HUES64 (cell line): ENCODE measurements around the gene ST3GAL4.

ENCODE experiments used
- H3K27ac ChIP-seq: 2 replicates; pipeline ENCODE4 v1.7.0; 2013; ENCODE audit warnings: low read depth, low read length, inconsistent platforms
- H3K27me3 ChIP-seq: 2 replicates; pipeline ENCODE4 v1.6.1; 2013; ENCODE audit warnings: mild to moderate bottlenecking, low read length; ENCODE audit not compliant: insufficient read depth
- H3K36me3 ChIP-seq: 2 replicates; pipeline ENCODE4 v1.6.1; 2013; ENCODE audit warnings: mild to moderate bottlenecking, low read length; ENCODE audit not compliant: insufficient read depth
- H3K4me1 ChIP-seq: 2 replicates; pipeline ENCODE4 v1.6.1; 2013; ENCODE audit warnings: mild to moderate bottlenecking, low read length, moderate library complexity; ENCODE audit not compliant: insufficient read depth
- H3K4me3 ChIP-seq: 2 replicates; pipeline ENCODE4 v1.5.1; 2013; ENCODE audit warnings: mild to moderate bottlenecking, low read length, moderate library complexity
- H3K9ac ChIP-seq: 2 replicates; pipeline ENCODE4 v1.6.1; 2013; ENCODE audit warnings: mild to moderate bottlenecking, low read depth, low read length
- H3K9me3 ChIP-seq: 2 replicates; pipeline ENCODE4 v1.6.1; 2013; ENCODE audit warnings: low read depth, low read length; ENCODE audit not compliant: insufficient read depth
- WGBS: fragments of 150-250, 120-280 bp; methylation state at CpG from one replicate; pipeline ENCODE4 v1.1.7; 2013; ENCODE audit warnings: missing lambda C conversion rate; 5-methylcytosine and 5-hydroxymethylcytosine counted together

ST3GAL4 gene

GRCh38 chr11:126446581-126446980, 91.1 kb downstream of the ST3GAL4 start:
- 88% methylated on average over 10 of the region's 10 CpGs for WGBS
- Histone ChIP-seq H3K36me3 (no peaks in the 10 kb centered on the region), H3K9me3 (no peaks in the 10 kb centered on the region), H3K4me1 (peaks cover 9% of the 10 kb centered on the region; the same call in 1 of the 2 replicates), H3K27ac (no peak overlapping the region), H3K9ac (no peak overlapping the region), H3K27me3 (no peaks in the 10 kb centered on the region), H3K4me3 (no peak overlapping the region)

DNA sequence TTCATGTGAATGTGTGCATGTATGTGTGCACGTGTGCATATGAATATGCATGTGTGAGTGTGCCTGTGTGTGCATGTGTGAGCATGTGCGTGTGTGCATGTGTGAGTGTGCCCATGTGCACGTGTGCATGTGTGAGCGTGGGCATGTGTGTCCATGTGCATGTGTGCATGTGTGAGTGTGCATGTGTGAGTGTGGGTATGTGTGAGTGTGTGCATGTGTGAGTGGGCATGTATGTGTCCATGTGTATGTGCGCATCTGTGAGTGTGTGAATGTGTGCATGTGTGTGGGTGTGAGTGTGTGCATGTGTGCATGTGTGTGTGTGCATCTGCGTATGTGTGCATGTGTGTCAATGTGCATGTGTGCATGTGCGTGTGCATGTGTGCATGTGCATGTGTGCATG, 94.7 kb downstream of the ST3GAL4 start:
- Histone ChIP-seq H3K36me3 (no peaks in the 10 kb centered on the region), H3K9ac (no peak overlapping the region), H3K27ac (no peak overlapping the region), H3K4me1 (no peaks in the 10 kb centered on the region), H3K9me3 (no peaks in the 10 kb centered on the region), H3K4me3 (no peak overlapping the region), H3K27me3 (no peaks in the 10 kb centered on the region)
- 89% methylated on average over 7 of the region's 7 CpGs for WGBS

- no peaks in the 10 kb centered on the region for H3K36me3 ChIP-seq
- no peak overlapping the region for H3K9ac ChIP-seq
Measured at GRCh38 chr11:126450806-126451205, 95.3 kb downstream of the ST3GAL4 start.

GRCh38 chr11:126451211-126451802, 95.8 kb downstream of the ST3GAL4 start:
- WGBS, result 92% methylated on average over 15 of the region's 15 CpGs
- Histone ChIP-seq H3K4me1 (no peaks in the 10 kb centered on the region), H3K27ac (no peak overlapping the region)

More at GRCh38 chr11:126450806-126451205, 95.3 kb downstream of the ST3GAL4 start:
- no peak overlapping the region for H3K4me3 ChIP-seq
- no peaks in the 10 kb centered on the region for H3K27me3 ChIP-seq
- H3K27ac ChIP-seq, result no peak overlapping the region
- 93% methylated on average over 11 of the region's 11 CpGs for WGBS
- no peaks in the 10 kb centered on the region for H3K9me3 ChIP-seq
- no peaks in the 10 kb centered on the region for H3K4me1 ChIP-seq

GRCh38 chr11:126452241-126453101, 97.0 kb downstream of the ST3GAL4 start:
- no peak overlapping the region for H3K27ac ChIP-seq
- WGBS, result 78% methylated on average over 24 of the region's 24 CpGs
- H3K27me3 ChIP-seq, result no peaks in the 10 kb centered on the region

More at GRCh38 chr11:126451211-126451802, 95.8 kb downstream of the ST3GAL4 start:
- no peaks in the 10 kb centered on the region for H3K9me3 ChIP-seq
- H3K4me3 ChIP-seq, result no peak overlapping the region
- no peaks in the 10 kb centered on the region for H3K36me3 ChIP-seq
- no peak overlapping the region for H3K9ac ChIP-seq
- no peaks in the 10 kb centered on the region for H3K27me3 ChIP-seq

GRCh38 chr11:126456089-126456488, 100.6 kb downstream of the ST3GAL4 start:
- Histone ChIP-seq H3K4me3 (no peak overlapping the region), H3K27ac (no peak overlapping the region), H3K36me3 (no peaks in the 10 kb centered on the region), H3K27me3 (no peaks in the 10 kb centered on the region), H3K9ac (no peak overlapping the region), H3K9me3 (no peaks in the 10 kb centered on the region), H3K4me1 (no peaks in the 10 kb centered on the region)
- 94% methylated on average over 15 of the region's 15 CpGs for WGBS

More at GRCh38 chr11:126452241-126453101, 97.0 kb downstream of the ST3GAL4 start:
- Histone ChIP-seq H3K9ac (no peak overlapping the region), H3K9me3 (no peaks in the 10 kb centered on the region), H3K4me1 (no peaks in the 10 kb centered on the region), H3K4me3 (no peak overlapping the region), H3K36me3 (no peaks in the 10 kb centered on the region)

GRCh38 chr11:126456783-126457542, 101.5 kb downstream of the ST3GAL4 start:
- no peak overlapping the region for H3K9ac ChIP-seq
- H3K36me3 ChIP-seq, result no peaks in the 10 kb centered on the region
- no peaks in the 10 kb centered on the region for H3K27me3 ChIP-seq
- no peaks in the 10 kb centered on the region for H3K9me3 ChIP-seq
- 82% methylated on average over 20 of the region's 20 CpGs for WGBS
- H3K4me1 ChIP-seq, result no peaks in the 10 kb centered on the region
- no peak overlapping the region for H3K4me3 ChIP-seq
- no peak overlapping the region for H3K27ac ChIP-seq

DNA sequence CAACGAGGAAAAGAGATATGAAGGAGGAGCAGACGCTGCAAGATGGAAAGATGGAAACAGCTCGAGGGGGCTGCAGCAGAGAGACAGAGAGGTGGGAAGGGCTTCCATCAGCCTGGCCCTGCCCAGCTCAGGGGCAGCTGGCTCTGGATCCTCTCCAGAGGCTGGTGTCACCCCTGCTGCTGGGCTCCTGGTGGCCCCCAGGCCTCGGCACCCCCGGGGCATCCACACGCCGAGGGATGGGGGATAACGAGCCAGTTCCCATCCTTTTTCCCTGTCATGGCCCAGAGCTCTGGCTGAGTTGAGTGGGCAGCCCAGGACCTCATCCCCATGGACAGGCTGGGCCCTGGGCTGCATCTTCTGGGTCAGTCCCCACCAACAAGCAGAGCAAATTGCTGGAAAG, 102.3 kb downstream of the ST3GAL4 start:
- Histone ChIP-seq H3K4me3 (no peak overlapping the region), H3K4me1 (no peaks in the 10 kb centered on the region), H3K36me3 (no peaks in the 10 kb centered on the region), H3K27me3 (no peaks in the 10 kb centered on the region), H3K9me3 (no peaks in the 10 kb centered on the region), H3K9ac (no peak overlapping the region), H3K27ac (no peak overlapping the region)
- 89% methylated on average over 8 of the region's 8 CpGs for WGBS

GRCh38 chr11:126459691-126460281, 104.3 kb downstream of the ST3GAL4 start:
- no peaks in the 10 kb centered on the region for H3K9me3 ChIP-seq
- H3K27ac ChIP-seq, result no peak overlapping the region
- no peaks in the 10 kb centered on the region for H3K36me3 ChIP-seq
- H3K27me3 ChIP-seq, result no peaks in the 10 kb centered on the region
- H3K9ac ChIP-seq, result no peak overlapping the region
- H3K4me1 ChIP-seq, result no peaks in the 10 kb centered on the region
- 76% methylated on average over 10 of the region's 10 CpGs for WGBS
- H3K4me3 ChIP-seq, result no peak overlapping the region

- H3K27me3 ChIP-seq, result no peaks in the 10 kb centered on the region
Measured at GRCh38 chr11:126460417-126461095, 105.1 kb downstream of the ST3GAL4 start.

More at GRCh38 chr11:126460417-126461095, 105.1 kb downstream of the ST3GAL4 start:
- 91% methylated on average over 15 of the region's 15 CpGs for WGBS
- no peaks in the 10 kb centered on the region for H3K4me1 ChIP-seq
- H3K27ac ChIP-seq, result no peak overlapping the region
- no peaks in the 10 kb centered on the region for H3K36me3 ChIP-seq
- H3K4me3 ChIP-seq, result no peak overlapping the region
- H3K9me3 ChIP-seq, result no peaks in the 10 kb centered on the region
- H3K9ac ChIP-seq, result no peak overlapping the region
